ENCODE measurements around the gene ZNF337.
"Not testable (repeated sequence)": the region's sequence is repeated elsewhere in the genome, so short reads cannot be mapped to it uniquely, and the experiment has no call there.

The ZNF337 gene

GRCh38 chr20:25659999-25660398 is 36.7 kb downstream of the ZNF337 start:
- ATAC-seq: no peak
- TF ChIP-seq GLIS3 (CRISPR knock-in tag; IDR thresholded peaks at IDR 0.05): no peak

- no peak for ATAC-seq
- no peak for TF ChIP-seq PPARA (CRISPR knock-in tag; IDR thresholded peaks at IDR 0.05; ENCODE audit: borderline replicate concordance)
- TF ChIP-seq BACH2 (CRISPR knock-in tag; IDR thresholded peaks at IDR 0.05; ENCODE audit: borderline replicate concordance): no peak
- no peak for TF ChIP-seq ZNF565 (CRISPR knock-in tag; conservative IDR thresholded peaks at IDR 0.05; ENCODE audit: low read depth)
- no peak for TF ChIP-seq ESRRG (CRISPR knock-in tag; IDR thresholded peaks at IDR 0.05)
- TF ChIP-seq ISL1 (CRISPR knock-in tag; IDR thresholded peaks at IDR 0.05): no peak
- no peak for TF ChIP-seq PATZ1 (CRISPR knock-in tag; IDR thresholded peaks at IDR 0.05; ENCODE audit: borderline replicate concordance)
- TF ChIP-seq TOX (CRISPR knock-in tag; IDR thresholded peaks at IDR 0.05; ENCODE audit: borderline replicate concordance): no peak
- no peak for TF ChIP-seq ZNF70 (CRISPR knock-in tag; IDR thresholded peaks at IDR 0.05)
- TF ChIP-seq ZFP3 (CRISPR knock-in tag; IDR thresholded peaks at IDR 0.05): no peak
- TF ChIP-seq ZNF8 (CRISPR knock-in tag; IDR thresholded peaks at IDR 0.05): no peak
- TF ChIP-seq ZFP30 (CRISPR knock-in tag; IDR thresholded peaks at IDR 0.05): no peak
- no peak for TF ChIP-seq OSR1 (CRISPR knock-in tag; IDR thresholded peaks at IDR 0.05)
- no peak for TF ChIP-seq CREB5 (CRISPR knock-in tag; IDR thresholded peaks at IDR 0.05; ENCODE audit: low read depth)
These were observed 42.2 kb downstream of the ZNF337 start for GRCh38 chr20:25654487-25654886.

- ATAC-seq: not testable (repeated sequence)
These were observed 43.8 kb downstream of the ZNF337 start for GRCh38 chr20:25652866-25653265.

- ATAC-seq: no peak
- TF ChIP-seq ISL1 (CRISPR knock-in tag; IDR thresholded peaks at IDR 0.05): no peak
- TF ChIP-seq PPARA (CRISPR knock-in tag; IDR thresholded peaks at IDR 0.05; ENCODE audit: borderline replicate concordance): no peak
- no peak for TF ChIP-seq ZFP30 (CRISPR knock-in tag; IDR thresholded peaks at IDR 0.05)
- TF ChIP-seq ESRRG (CRISPR knock-in tag; IDR thresholded peaks at IDR 0.05): no peak
- TF ChIP-seq PATZ1 (CRISPR knock-in tag; IDR thresholded peaks at IDR 0.05; ENCODE audit: borderline replicate concordance): no peak
- TF ChIP-seq ZNF565 (CRISPR knock-in tag; conservative IDR thresholded peaks at IDR 0.05; ENCODE audit: low read depth): no peak
- TF ChIP-seq ZNF8 (CRISPR knock-in tag; IDR thresholded peaks at IDR 0.05): no peak
- no peak for TF ChIP-seq ARNTL (CRISPR knock-in tag; IDR thresholded peaks at IDR 0.05; ENCODE audit: borderline replicate concordance, low read depth)
- no peak for TF ChIP-seq CSDC2 (CRISPR knock-in tag; IDR thresholded peaks at IDR 0.05)
- TF ChIP-seq ZFP3 (CRISPR knock-in tag; IDR thresholded peaks at IDR 0.05): no peak
- no peak for TF ChIP-seq GLIS3 (CRISPR knock-in tag; IDR thresholded peaks at IDR 0.05)
- no peak for TF ChIP-seq TSHZ2 (CRISPR knock-in tag; IDR thresholded peaks at IDR 0.05)
- TF ChIP-seq ZC3H10 (CRISPR knock-in tag; IDR thresholded peaks at IDR 0.05): no peak
- TF ChIP-seq BACH2 (CRISPR knock-in tag; IDR thresholded peaks at IDR 0.05; ENCODE audit: borderline replicate concordance): no peak
These were observed 51.8 kb downstream of the ZNF337 start for GRCh38 chr20:25644814-25645213.

GRCh38 chr20:25643716-25644115 is 52.9 kb downstream of the ZNF337 start:
- no peak for ATAC-seq
- TF ChIP-seq TSHZ2 (CRISPR knock-in tag; IDR thresholded peaks at IDR 0.05): no peak
- no peak for TF ChIP-seq PATZ1 (CRISPR knock-in tag; IDR thresholded peaks at IDR 0.05; ENCODE audit: borderline replicate concordance)
- no peak for TF ChIP-seq CREB5 (CRISPR knock-in tag; IDR thresholded peaks at IDR 0.05; ENCODE audit: low read depth)
- TF ChIP-seq ZNF565 (CRISPR knock-in tag; conservative IDR thresholded peaks at IDR 0.05; ENCODE audit: low read depth): no peak
- no peak for TF ChIP-seq ISL1 (CRISPR knock-in tag; IDR thresholded peaks at IDR 0.05)
- TF ChIP-seq SNAI2 (CRISPR knock-in tag; IDR thresholded peaks at IDR 0.05): no peak
- no peak for TF ChIP-seq PPARA (CRISPR knock-in tag; IDR thresholded peaks at IDR 0.05; ENCODE audit: borderline replicate concordance)
- TF ChIP-seq ESRRG (CRISPR knock-in tag; IDR thresholded peaks at IDR 0.05): no peak
- TF ChIP-seq ZFP3 (CRISPR knock-in tag; IDR thresholded peaks at IDR 0.05): no peak

Measured in SK-N-SH treated with all-trans-retinoic acid at 6 μM for 48 hours (cell line).